OCI-LY7 (cell line): Measurements from ENCODE around the gene XRCC5. TPM values are rescaled to one million over a fixed set of nuclear protein-coding genes. Genes with fewer than 3 reads are reported as not detected.
"Not testable (repeated sequence)": the region's sequence is repeated elsewhere in the genome, so short reads cannot be mapped to it uniquely, and the experiment has no call there.

Experiments used
- BruUV-seq: library from RNA; stranded (reverse); fragments of 400-500 nt; replicated peaks from 2 replicates; lab custom pipeline; 2021; lab: Mats Ljungman, UMichigan
- CTCF ChIA-PET: fragments of 300-600 bp; sonication (Branson Sonifier 250); formaldehyde crosslinking; loops from one replicate; lab custom pipeline; 2022; ENCODE audit warnings: antibody characterized with exemption; ENCODE audit not compliant: unreplicated experiment; lab: Charles Lee
- POLR2A ChIA-PET: fragments of 300-600 bp; sonication (Branson Sonifier 250); formaldehyde crosslinking; loops from one replicate; lab custom pipeline; 2022; ENCODE audit warnings: antibody characterized with exemption; lab: Charles Lee
- DNase-seq: peaks from one replicate; pipeline ENCODE4 v3.0.0-alpha.2; 2015; ENCODE audit warnings: low spot score
- H2AFZ ChIP-seq: fragments of 200-600 bp; sonication (generic), shearing (Covaris generic); 2 replicates; pipeline ENCODE4 v1.6.1; 2014; ENCODE audit warnings: mild to moderate bottlenecking, antibody characterized with exemption, low read length, moderate library complexity
- H3K27ac ChIP-seq: fragments of 200-600 bp; sonication (generic); 2 replicates; pipeline ENCODE4 v1.5.1; 2014; ENCODE audit warnings: mixed run types, low read depth, mild to moderate bottlenecking, moderate library complexity, low read length, inconsistent platforms; ENCODE audit not compliant: poor library complexity, severe bottlenecking
- H3K36me3 ChIP-seq: fragments of 200-600 bp; sonication (generic); 2 replicates; pipeline ENCODE4 v1.6.1; 2014; ENCODE audit warnings: mild to moderate bottlenecking, antibody characterized with exemption, low read length, moderate library complexity, mixed read lengths; ENCODE audit not compliant: insufficient read depth
- H3K4me1 ChIP-seq: fragments of 200-600 bp; sonication (generic); 2 replicates; pipeline ENCODE4 v1.5.1; 2014; ENCODE audit warnings: mild to moderate bottlenecking, low read length; ENCODE audit not compliant: insufficient read depth, poor library complexity, severe bottlenecking
- H3K4me2 ChIP-seq: fragments of 200-600 bp; sonication (generic); 2 replicates; pipeline ENCODE4 v1.6.1; 2014; ENCODE audit warnings: mild to moderate bottlenecking, low read length
- H3K4me3 ChIP-seq: fragments of 200-600 bp; sonication (generic); 2 replicates; pipeline ENCODE4 v1.5.1; 2014; ENCODE audit warnings: mild to moderate bottlenecking, low read depth, low read length; ENCODE audit not compliant: poor library complexity, severe bottlenecking
- H3K79me2 ChIP-seq: fragments of 200-600 bp; sonication (generic); 2 replicates; pipeline ENCODE4 v1.6.1; 2016; ENCODE audit warnings: low read depth, mild to moderate bottlenecking, low read length, moderate library complexity, mixed read lengths; ENCODE audit not compliant: insufficient read depth
- H3K9me2 ChIP-seq: fragments of 200-600 bp; sonication (generic); 2 replicates; pipeline ENCODE4 v1.6.1; 2016; ENCODE audit warnings: mild to moderate bottlenecking, low read length, mixed read lengths; ENCODE audit not compliant: insufficient read depth
- H3K9me3 ChIP-seq: fragments of 200-600 bp; sonication (generic); 2 replicates; pipeline ENCODE4 v1.6.1; 2014; ENCODE audit warnings: mild to moderate bottlenecking, mixed run types, low read length, mixed read lengths
- H4K20me1 ChIP-seq: fragments of 200-600 bp; sonication (generic); 2 replicates; pipeline ENCODE4 v1.6.1; 2014; ENCODE audit warnings: mild to moderate bottlenecking, antibody characterized with exemption, low read length, moderate library complexity, mixed read lengths; ENCODE audit not compliant: insufficient read depth
- CTCF ChIP-seq: fragments of 200-600 bp; sonication (generic); conservative IDR thresholded peaks from 2 replicates; pipeline ENCODE4 v1.5.1; 2014; ENCODE audit warnings: mild to moderate bottlenecking, antibody characterized with exemption, low read length, moderate library complexity, mixed read lengths
- EZH2phosphoT487 ChIP-seq: fragments of 200-600 bp; sonication (generic); IDR thresholded peaks from 2 replicates; pipeline ENCODE4 v1.6.1; 2018; ENCODE audit warnings: low read depth, borderline replicate concordance, mild to moderate bottlenecking, mixed run types, antibody characterized with exemption, low read length, moderate library complexity, mixed read lengths
- intact Hi-C: fragments of 100-400 bp; cut with micrococcal nuclease; formaldehyde crosslinking; loops from one replicate; pipeline ENCODE4 v1.10.0; 2022; ENCODE audit not compliant: unreplicated experiment
- total RNA-seq, 2 experiments: library from RNA; depleted of rRNA in 1 of 2; stranded (reverse); fragments of >200 nt in 1 of 2; shearing (Covaris generic) in 1 of 2; gene quantifications; 2 replicates each; pipeline ENCODE4 v1.2.3, GENCODE V29; 2014 to 2022

Gene XRCC5
- total RNA-seq, 2 experiments from 2014 or later: 174 to 344 TPM

- no peak for TF ChIP-seq CTCF
- TF ChIP-seq EZH2phosphoT487: no peak
- H3K4me3 ChIP-seq: no peak overlapping the region
- intact Hi-C loops: no loop called here
- peaks cover 99% of the 10 kb centered on the region for H3K36me3 ChIP-seq
- ChIA-PET CTCF (no interaction called here), POLR2A (no interaction called here)
- no peaks in the 10 kb centered on the region for H3K4me1 ChIP-seq
- no peaks in the 10 kb centered on the region for H4K20me1 ChIP-seq
- no peak overlapping the region for H3K27ac ChIP-seq
- H3K9me3 ChIP-seq: no peaks in the 10 kb centered on the region
- H3K79me2 ChIP-seq: no peaks in the 10 kb centered on the region
- no peak for DNase-seq
- no peaks in the 10 kb centered on the region for H3K9me2 ChIP-seq
- no TSS peak for BruUV-seq
- H2AFZ ChIP-seq: no peak overlapping the region
- no peak overlapping the region for H3K4me2 ChIP-seq
Measured at GRCh38 chr2:216206821-216207220, 97.7 kb downstream of the XRCC5 start.

- POLR2A ChIA-PET, intact Hi-C loops: not testable (repeated sequence)
- H3K36me3 ChIP-seq: peaks cover 91% of the 10 kb centered on the region
Measured at GRCh38 chr2:216208661-216209060, 99.5 kb downstream of the XRCC5 start.

DNA sequence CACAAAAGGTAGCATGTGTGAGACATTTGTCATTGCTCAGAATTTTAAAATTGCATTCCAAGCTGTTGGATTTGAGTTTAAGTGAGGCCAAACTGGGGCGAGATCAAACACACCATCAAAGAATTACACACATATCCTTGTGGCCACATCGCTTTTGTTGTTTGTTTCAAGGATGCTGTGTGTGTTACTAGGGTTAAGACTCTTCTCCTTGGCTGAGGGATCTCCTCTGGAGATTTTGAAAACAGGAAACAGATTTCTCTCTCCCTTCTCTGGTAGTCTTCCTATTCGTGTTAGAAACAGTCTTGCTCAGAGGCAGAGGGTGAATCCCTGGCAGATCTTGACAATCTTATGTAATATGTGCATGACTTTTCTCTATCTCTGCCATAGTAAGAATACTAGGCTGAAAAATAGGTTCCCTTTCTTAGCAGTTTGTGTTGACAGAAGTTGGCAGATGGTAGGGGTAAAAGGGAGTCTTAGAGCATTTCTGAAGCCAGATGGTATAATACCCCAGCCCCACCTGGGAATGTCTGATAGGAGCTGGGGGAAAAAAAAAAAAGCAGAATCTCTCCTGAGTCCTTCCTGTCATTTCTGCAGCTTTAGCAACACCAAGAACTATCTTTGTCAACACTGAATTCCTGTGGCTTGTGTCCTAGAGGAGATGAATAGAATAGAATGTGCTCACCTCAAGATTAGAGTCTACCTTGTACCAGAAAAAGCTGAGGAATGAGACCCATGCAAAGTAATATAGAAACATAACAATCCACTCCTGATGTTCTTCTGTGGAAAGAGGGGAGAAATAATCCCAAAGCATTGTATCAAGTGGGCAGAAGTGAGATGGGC lies 101.8 kb downstream of the XRCC5 start:
- H3K4me3 ChIP-seq: no peak overlapping the region
- no peaks in the 10 kb centered on the region for H3K9me2 ChIP-seq
- no peaks in the 10 kb centered on the region for H4K20me1 ChIP-seq
- no peak overlapping the region for H3K4me2 ChIP-seq
- ChIA-PET CTCF (no interaction called here), POLR2A (interaction anchor here (0.8 to 1.1 kb wide), 2 partner anchors 10 to 199 kb away, joined by 3 read pairs; no protein-coding TSS in a partner anchor)
- H3K9me3 ChIP-seq: no peaks in the 10 kb centered on the region
- DNase-seq: no peak
- no TSS peak for BruUV-seq
- H3K36me3 ChIP-seq: peaks cover 72% of the 10 kb centered on the region
- no peaks in the 10 kb centered on the region for H3K79me2 ChIP-seq
- H3K4me1 ChIP-seq: no peaks in the 10 kb centered on the region
- TF ChIP-seq EZH2phosphoT487 (no peak), CTCF (no peak)
- intact Hi-C loops: no loop called here
- no peak overlapping the region for H2AFZ ChIP-seq
- H3K27ac ChIP-seq: no peak overlapping the region

More at GRCh38 chr2:216208661-216209060, 99.5 kb downstream of the XRCC5 start:
- H4K20me1 ChIP-seq, H3K9me3 ChIP-seq, H3K79me2 ChIP-seq, DNase-seq, H3K4me1 ChIP-seq, CTCF ChIA-PET, H3K9me2 ChIP-seq, H3K4me2 ChIP-seq, BruUV-seq, H2AFZ ChIP-seq, H3K27ac ChIP-seq, H3K4me3 ChIP-seq: not testable (repeated sequence)
